Activated naive CD8-positive, alpha-beta T cell treated with anti-CD3 and anti-CD28 coated beads, Interleukin-2, amount 50 U/mL, for 16 hours (primary cell): ENCODE data around the gene CUL7.
"Not testable (repeated sequence)": the region's sequence is repeated elsewhere in the genome, so short reads cannot be mapped to it uniquely, and the experiment has no call there.

Experiments used
- DNase-seq: peaks from one replicate; pipeline ENCODE4 v3.0.0-alpha.2; 2020; ENCODE audit warnings: low read depth, low spot score

The CUL7 gene

DNA sequence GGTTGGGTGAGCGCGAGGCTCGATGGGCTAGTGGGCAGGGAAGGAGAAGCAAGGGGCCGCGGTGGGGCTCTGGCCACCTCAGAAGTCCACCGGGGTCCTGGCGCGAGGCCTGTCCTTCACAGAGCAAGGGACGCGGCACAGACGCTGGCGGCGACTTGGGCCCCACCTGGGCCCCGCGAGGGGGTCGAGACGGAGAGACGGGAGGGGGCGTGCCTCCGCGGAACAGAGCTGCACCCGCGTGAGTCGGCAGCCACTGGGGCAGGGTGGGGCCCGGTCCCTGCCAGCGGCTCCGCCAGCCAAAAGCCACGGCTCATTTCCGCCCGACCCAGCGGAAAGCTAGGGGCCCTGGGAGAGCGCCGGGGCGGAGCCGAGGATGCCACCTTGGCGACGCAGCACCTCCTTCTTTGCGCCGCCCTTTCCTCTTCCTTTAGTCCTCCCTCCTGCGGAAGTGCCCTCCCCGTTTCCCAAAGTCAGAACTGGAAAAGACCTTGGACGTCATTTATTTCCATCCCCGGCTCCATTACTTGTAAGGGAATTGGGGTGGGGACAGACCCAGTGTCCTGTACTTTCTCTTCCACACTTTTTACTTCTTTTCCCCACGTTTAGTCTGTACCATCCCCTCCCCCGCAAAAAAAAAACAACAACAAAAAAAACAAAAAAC lies at the start of gene CUL7:
Gene CUL7 (minus strand): TSS at position 307 of the 661 bp plus-strand sequence. CDS start 1,063 bp downstream, outside the sequence.
- peak; percentile 77 for DNase-seq

DNA sequence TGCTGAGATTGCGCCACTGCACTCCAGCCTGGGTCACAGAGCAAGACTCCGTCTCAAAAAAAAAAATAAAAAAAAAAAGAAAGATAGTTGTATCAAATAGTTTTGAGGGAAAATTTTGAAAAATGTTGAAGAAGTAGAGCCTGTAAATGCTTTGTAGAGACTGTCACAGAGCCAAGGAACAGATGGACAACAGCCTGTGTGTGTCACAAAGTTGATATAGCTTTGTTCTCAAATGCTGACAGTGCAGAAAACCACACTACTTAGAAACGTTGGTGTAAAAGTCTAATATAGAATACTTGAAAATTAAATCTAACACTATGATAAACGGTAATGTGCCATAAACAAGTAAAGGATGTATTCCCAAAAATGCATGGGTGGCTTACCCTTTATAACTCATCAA lies 47.8 kb upstream of the CUL7 start:
- DNase-seq = no peak

DNA sequence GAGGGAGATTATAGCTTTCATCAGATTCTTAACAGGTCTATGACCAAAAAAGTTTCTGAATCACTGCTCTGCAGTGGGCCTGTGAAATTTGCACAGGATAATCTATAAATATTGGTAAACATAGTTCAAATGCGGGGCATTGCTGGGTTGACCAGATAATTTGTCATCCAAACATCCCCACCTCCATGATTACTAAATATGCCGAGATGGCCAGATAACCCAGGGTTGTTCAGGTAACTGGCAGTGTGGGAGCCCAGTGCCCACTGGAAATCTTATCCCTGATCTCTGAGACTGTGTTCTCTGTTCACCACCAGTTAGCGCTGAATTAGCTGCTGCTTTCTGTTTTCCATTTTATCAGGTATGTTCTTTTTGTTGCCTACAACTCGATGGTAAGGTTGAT lies 43.9 kb upstream of the CUL7 start:
- no peak for DNase-seq

DNA sequence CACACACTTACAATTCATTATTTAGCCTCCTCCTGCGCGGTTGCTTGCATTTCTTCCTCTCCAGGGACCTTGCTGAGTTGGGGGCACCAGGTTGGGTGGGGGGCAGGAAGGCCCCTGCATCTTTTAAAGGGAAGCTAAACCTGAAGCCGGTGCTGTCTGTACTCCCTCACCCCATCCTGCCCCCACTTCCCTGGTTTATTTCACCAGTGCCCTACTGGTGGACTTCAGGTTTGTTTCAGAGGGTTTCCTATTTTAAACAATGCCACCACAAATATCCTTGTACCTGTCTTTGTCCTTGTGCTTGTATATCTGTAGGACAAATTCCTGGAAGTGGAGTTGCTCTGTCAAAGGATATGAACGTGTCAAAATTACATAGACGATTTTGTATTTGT lies 43.4 kb upstream of the CUL7 start:
- no peak for DNase-seq

DNA sequence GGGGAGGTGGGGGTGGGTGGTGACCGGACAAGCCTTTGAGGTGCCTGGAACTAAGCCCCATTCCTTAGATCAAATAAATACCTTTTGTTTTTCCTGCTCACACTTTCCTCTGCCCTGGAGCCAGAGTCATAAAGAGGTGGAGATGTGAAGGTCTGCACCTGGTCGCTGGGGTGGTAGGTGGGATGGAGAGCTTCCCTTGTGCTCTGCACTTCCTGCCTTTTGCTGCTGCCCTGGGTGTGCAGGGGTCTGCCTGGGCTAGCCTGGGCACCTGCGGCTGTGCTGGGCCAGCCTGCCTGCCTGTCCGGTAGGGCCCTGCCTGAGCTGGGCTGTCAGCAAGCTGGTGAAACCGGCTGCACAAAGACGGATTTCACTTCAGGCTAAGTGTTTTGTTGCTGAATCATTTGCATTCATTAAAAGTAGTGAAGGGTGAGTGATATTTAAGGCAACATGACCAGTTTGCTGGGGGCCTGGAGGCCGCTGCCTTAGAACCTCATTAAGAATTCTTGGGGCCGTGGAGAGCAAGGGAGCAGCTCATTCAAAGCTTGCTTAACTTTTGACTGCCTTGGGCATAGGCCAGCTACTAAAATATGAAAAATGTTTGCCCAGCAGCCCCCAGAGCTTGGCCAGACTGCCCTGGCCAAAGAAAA lies 42.9 kb upstream of the CUL7 start:
- no peak for DNase-seq

DNA sequence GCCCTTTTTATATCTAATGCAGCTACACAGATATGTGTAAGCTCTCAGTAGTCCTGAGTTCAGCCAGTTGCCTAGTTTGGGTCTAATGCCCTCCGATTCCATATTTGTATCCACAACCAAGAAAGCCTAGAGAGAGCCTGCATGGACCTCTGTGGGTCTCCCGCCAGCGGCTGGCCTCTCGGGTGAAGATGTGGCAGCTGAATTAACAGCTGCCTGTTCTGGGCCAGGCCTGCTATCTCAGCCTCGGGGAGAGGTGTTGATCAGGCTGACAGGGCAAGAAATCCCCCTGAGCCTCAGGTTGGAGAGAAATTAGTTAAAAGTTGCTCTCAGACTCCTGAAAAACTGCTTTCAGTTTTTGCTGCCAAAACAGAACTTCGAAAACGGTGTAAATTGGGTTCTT lies 42.3 kb upstream of the CUL7 start:
- DNase-seq = no peak

DNA sequence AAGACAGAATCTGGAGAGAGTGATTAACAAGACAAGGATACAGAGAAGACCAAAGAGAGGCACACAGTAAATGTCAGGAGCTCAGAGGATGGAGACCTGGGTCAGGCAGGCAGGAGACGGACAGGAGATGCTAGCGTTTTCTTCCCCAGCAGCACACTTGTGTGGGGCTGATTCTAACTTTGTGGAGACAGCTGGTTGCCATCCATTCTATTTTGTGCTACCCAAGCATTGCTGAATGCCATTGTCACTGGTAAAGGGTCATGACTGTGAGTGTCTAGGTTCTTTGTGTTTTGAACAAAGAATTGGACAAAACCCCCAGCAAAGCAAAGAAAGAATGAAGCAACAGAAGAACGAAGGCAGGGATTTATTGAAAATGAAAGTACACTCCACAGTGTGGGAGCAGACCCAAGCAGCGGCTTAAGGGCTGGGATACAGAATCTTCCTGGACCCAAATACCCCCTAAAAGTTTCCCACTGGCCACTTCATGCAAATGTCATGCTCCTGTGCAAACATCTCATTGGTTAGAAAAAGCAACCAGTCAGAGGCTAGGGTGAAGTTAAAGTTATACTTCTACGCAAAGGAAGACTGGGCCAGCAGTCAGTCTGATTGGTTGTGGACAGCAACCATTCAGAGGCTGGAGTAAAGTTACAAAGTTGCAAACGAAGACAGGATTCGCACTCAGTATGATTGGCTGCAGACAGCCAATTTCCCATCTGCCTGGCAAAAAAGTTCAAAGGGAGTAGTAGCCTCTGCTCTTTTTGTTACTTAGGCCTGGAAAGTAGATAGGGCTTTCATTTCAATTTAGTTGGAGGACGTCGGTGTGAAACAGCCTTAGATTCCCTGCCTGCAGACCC lies 40.0 kb upstream of the CUL7 start:
- DNase-seq = no peak

DNA sequence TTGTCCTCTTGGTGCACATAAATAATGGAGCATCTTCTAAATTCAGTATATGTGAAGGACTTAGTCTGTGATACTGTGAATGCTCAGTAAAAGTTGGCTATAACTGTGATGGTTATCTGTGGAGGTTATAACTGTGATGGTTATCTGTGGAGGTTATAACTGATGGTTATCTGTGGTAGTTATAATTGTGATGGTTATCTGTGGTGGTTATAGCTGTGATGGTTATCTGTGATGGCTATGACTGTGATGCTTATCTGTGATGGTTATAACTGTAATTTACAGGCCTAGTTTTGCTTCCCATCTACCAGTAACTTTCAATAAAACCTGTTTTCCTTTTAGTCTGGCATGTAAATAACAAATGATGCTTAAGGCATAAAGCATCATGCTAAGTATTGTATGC lies 39.0 kb upstream of the CUL7 start:
- DNase-seq = no peak

DNA sequence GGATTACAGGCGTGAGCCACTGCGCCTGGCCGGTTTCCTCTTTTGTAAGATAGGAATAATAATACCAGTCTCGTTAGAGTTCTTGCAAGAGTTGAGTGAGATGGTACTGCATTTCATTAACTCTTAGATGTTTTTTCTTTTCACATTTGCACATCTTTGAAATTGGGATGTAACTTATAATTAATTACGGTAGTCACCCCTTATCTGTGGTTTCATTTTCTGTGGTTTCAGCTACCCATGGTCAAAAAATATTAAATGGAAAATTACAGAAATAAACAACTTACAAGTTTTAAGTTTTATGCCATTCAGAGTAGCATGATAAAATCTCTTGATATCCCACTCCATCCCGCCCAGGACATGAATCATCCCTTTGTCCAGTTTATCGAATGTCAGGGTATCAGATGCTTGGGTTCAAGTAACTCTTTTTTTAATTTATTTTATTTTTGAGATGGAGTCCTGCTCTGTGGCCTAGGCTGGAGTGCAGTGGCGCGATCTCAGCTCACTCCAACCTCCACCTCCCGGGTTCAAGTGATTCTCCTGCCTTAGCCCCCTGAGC lies 37.9 kb upstream of the CUL7 start:
- DNase-seq = no peak

DNA sequence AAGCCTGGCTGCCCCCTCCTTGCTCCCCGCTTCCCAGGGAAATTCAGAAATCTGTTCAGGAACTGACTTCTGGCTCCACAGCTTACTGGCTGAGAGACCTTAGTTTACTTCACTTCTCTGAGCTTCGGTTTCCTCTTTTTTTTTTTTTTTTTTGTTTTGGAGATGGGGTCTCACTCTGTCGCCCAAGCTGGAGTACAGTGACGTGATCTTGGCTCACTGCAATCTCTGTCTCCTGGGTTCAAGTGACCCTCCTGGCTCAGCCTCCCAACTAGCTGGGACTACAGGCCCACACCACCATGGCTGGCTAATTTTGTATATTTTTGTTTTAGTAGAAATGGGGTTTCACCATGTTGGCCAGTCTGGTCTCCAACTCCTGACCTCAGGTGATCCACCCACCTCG lies 37.4 kb upstream of the CUL7 start:
- no peak for DNase-seq

DNA sequence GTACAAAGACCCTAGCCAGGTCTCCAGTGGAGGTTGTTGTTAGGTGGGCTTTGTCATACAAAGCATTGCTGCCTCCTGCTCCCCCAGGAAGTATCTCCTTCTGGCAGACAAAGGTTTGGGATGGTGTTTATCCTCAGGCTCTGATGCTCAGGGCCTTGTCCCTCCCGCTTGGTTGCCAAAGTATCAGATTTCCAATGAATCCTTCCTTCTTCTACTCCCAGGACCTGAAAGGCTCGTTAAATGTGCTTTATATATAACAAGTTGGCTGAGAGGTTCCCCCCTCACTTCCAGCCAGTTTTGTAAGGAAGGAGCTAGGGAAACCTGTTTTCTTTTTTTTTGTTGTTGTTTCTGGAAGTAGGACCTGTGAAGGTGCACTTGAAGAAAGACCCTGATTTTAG lies 36.9 kb upstream of the CUL7 start:
- DNase-seq = no peak

DNA sequence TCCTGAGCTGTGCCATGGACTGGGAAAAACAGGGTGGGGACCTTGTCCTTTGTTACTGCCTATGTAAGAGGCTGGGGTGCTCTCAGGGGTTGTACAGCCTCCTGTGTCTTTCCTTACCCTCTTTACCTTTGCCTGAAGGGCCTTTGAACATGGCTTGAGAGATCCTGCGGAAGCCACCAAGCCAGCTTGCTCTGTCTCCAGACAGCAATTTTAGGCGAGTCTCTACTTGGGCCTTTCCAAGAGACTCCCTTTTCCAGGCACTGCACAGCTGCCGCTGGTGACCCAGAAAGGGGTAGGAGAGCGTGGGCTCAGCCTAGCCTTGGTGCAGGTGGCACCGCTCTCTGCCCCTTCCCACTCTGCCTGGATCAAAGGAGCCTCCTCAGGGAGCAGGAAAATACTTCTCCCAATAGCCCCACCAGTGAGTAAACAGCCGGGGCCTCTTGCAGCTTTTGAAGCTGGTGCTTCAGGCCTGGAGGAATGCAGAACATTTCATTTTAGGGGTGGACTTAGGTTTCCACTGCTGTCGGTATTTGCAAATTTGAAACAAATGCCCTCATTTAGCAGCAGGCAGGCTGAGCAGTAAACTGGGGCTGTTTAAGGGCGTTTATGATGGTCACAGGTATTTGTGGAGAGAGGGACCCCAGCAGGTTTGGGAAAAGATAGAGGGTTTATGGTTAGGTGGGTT lies 36.4 kb upstream of the CUL7 start:
- no peak for DNase-seq

DNA sequence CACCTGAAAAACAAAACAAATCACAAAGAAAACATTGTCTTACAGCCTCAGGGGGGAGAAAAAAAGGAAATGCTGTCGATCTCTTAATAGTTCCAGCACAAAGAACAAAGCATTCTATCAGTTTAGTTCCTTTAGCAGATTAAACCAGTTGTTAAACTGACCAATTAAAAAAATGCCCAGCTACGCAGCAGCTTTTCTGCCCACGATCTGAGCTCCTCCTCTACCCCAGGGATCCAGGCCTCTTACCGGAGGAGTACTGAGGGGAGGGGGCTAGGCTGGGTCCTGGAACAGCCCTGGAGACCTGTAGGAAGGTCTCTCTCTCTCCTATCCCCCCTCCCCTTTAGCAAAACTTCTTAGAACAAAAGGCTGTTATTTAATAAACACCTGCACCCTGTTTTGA lies 35.8 kb upstream of the CUL7 start:
- DNase-seq = no peak

DNA sequence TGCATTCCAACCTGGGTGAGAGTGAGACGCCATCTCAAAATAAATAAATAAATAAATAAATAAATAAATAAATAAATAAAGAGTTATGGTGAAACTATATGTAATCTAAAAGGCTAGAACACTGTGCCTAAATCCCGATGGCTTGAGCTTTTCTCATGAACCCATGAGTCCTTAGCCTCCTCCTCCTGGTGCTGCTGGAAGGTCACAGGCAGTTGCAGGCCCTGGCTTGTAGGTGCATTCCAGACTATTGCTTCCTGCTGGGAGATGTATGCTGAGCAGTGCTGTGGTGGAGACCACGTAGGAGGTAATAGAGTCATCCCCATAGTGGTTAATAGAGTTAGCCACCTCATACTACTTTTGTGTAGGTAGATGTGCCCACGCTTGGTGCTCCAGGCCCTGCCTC lies 35.0 kb upstream of the CUL7 start:
- no peak for DNase-seq

DNA sequence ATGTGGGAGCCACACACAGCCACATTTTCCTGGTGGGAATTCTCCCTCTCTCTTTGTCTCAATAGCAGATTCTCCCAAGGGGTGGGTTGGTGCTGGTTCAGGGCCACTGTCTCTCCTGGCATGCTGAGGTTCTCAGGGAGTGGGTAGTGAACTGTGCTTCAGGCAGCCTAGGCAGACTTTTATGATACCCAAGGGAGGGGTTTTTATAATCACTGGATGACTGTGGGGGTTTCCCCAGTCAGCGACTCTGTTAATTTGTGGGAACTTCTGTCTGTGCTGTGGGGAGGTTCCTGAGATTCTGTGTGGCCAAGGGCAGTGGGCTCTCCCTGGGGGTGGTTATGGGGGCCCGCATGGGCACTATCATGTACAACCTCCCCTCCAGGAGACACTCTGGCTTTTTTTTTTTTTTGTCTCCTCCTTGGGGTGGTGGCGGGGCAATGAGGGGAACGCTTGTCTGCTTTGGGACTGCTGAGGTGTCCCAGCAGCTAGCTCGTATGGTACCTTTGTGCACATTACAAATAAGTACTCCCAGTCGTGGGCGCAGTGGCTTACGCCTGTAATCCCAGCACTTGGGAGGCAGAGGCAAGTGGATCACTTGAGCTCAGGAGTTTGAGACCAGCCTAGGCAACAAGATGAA lies 32.5 kb upstream of the CUL7 start:
- no peak for DNase-seq

DNA sequence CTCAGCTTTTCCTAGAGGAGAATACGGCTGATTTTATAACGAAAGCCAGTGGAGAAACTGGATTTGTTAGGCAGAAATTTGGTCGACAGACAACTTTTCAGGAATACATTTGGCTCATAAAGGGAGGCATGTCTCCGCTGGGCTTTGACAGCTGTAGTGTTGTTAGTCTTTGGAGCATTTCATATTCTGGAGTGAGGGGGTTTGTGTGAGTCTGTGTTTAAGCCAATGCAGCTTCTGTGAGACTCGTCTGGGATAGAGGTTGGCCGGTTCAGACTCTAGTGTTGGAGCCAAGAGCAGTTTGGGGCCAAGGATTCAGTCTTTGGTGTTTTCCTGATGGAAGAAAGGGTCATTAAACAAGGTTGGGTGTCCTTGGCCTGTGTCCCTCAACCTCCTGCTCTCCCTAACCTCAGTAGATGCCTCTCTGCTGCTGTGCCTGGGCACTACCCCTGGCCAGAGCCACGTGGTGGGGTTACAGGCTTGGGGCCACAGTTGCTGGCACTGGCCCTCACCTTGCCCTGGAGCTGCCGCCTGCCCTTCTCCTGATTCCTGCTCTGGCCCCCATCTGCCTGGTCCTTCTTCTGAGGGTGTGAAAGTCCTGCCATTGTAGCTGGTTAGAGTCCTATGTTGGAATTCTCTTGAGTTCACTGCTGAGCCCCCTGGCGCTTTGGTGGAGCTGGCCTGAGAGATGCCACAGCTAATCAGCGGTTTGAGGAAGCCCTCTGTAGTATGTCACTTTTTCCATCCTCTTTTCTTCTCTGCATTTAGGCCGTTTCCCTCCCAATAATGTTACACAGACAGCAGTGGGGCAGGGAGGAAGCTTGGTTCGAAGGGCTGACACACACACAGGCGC lies 29.4 kb upstream of the CUL7 start:
- DNase-seq = no peak

DNA sequence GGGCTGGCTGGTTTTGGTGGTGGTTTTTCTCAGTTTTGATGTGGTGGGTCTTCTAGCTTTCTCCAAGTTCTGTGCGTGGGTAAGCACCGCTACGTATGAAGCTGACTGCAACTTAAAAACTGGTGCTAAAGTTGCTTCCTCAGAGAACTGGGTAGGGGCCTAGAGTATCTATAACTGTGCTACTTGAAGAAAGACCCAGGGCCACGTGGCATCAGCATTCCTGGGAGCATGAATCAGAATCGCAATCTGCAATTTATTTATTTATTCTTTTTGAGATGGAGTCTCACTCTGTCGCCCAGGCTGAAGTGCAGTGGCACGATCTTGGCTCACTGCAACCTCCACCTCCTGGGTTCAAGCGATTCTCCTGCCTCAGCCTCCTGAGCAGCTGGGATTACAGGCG lies 28.3 kb upstream of the CUL7 start:
- DNase-seq = not testable (repeated sequence)

DNA sequence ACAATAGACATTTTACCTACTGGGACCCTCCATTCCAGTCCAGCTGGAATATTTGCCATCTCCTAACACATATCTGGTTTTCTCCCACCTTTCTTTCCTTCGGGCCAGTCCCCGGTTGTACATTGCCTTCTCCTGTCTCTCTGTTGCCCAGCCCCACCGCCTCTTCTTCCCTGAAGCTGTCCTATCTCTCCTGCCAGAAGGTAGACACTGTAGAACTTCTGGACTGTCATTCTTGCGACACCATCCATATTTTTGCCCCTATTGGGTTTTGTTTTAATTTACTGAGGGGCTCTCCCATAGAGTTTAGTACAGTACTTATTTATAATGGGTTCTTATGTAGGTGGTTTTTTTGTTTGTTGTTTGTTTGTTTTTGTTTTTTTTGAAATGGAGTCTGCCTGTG lies 27.4 kb upstream of the CUL7 start:
- no peak for DNase-seq

DNA sequence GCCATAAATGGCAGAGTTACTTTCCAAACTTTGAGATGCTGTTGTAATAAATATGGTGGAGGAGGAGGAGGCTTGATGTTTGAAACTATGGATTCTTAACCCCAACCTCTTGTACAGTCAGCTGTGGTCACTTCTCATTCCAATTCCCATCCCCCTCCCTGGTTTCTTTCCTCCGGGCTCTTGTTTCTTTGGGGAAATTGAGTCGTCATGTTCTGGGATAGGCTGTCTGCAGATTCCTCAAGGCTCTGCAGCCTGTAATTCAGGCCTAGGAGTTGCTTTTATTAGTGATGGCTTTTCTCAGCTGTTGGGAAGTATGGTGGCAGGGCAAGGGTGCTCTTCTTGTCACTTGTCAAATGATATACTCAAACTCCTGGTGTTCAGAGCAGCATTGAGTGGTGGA lies 25.0 kb upstream of the CUL7 start:
- no peak for DNase-seq

DNA sequence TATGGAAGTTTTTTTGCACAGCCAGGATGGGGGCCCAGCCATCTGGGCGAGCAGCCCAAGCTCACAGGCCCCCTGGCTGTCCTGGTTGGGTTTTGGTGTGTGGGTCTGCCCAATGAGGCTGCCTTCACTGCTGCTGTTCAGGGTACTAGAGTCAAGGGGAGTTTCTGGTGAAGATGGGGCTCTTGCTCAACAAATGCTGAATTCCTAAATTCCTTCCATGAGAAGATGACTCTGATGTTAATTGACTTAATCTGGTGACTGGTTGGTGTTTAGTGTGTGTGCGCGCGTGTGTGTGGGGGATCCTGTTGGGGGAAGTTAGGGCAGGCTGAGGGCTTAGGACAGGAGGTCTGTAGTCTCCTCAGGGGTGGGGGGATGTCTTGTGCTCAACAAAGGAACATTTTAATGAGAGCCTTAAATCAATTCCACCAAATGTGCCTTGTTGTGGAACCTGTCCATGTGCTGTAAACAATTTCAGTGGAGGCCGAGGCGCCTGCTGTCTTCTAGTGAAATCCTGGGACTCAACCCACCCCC lies 24.4 kb upstream of the CUL7 start:
- DNase-seq = no peak
